DMS79 (cell line): Measurements from ENCODE around the gene INTS13.
"Not testable (repeated sequence)": the region's sequence is repeated elsewhere in the genome, so short reads cannot be mapped to it uniquely, and the experiment has no call there.

ENCODE experiments used
- DNase-seq: peaks from one replicate; lab custom pipeline; 2025; lab: John Stamatoyannopoulos, UW

The INTS13 gene

GRCh38 chr12:26869908-26870459 lies 67.8 kb downstream of the INTS13 start:
- DNase-seq: no peak

- DNase-seq: no peak
Measured at GRCh38 chr12:26869104-26869494, 68.7 kb downstream of the INTS13 start.

GRCh38 chr12:26868447-26869103 lies 69.2 kb downstream of the INTS13 start:
- no peak for DNase-seq

GRCh38 chr12:26867080-26867479 lies 70.7 kb downstream of the INTS13 start:
- DNase-seq: no peak

GRCh38 chr12:26863515-26863914 lies 74.3 kb downstream of the INTS13 start:
- DNase-seq: no peak

GRCh38 chr12:26862787-26863186 lies 75.0 kb downstream of the INTS13 start:
- DNase-seq: not testable (repeated sequence)

- DNase-seq: no peak
Measured at GRCh38 chr12:26861690-26862089, 76.1 kb downstream of the INTS13 start.

GRCh38 chr12:26857465-26858176 lies 80.2 kb downstream of the INTS13 start:
- no peak for DNase-seq

- no peak for DNase-seq
Measured at GRCh38 chr12:26855337-26855736, 82.4 kb downstream of the INTS13 start.
